ENCODE measurements around the gene DNAH8.

- TF ChIP-seq POLR2AphosphoS5 (IDR thresholded peaks at IDR 0.05): no peak
- no peak for TF ChIP-seq CTCF (IDR thresholded peaks at IDR 0.05)
Measured at GRCh38 chr6:38988736-38989449, 273.8 kb downstream of the DNAH8 start.
